CD4-positive, CD25-positive, alpha-beta regulatory T cell (primary cell): Measurements from ENCODE around the gene PBX3. TPM values are rescaled to one million over a fixed set of nuclear protein-coding genes. Genes with fewer than 3 reads are reported as not detected.

ENCODE experiments used
- ATAC-seq, 2 donors: fragments of 150-1000 bp; cut with Tn5 transposase; one replicate each; pipeline ENCODE4 v1.10.0; 2021; ENCODE audit warnings: low read depth in 2 of 2, moderate number of reproducible peaks in 2 of 2, moderate library complexity in 1 of 2
- DNase-seq, 3 donors: peaks; one replicate each; pipeline versions ENCODE4 v3.0.0 to v3.0.0-alpha.2; 2012 to 2022; ENCODE audit warnings: mixed read lengths in 1 of 3
- H3K27ac ChIP-seq: one replicate; pipeline ENCODE4 v1.7.0; 2013; ENCODE audit warnings: mild to moderate bottlenecking, low read length; ENCODE audit not compliant: insufficient read depth, poor library complexity, severe bottlenecking
- H3K27me3 ChIP-seq: one replicate; pipeline ENCODE4 v1.7.0; 2013; ENCODE audit warnings: low read length; ENCODE audit not compliant: control insufficient read depth, insufficient read depth
- H3K36me3 ChIP-seq: one replicate; pipeline ENCODE4 v1.7.0; 2013; ENCODE audit warnings: mild to moderate bottlenecking, low read length, moderate library complexity; ENCODE audit not compliant: control insufficient read depth, insufficient read depth
- H3K4me1 ChIP-seq: 2 replicates; pipeline ENCODE4 v1.7.0; 2013; ENCODE audit warnings: mild to moderate bottlenecking, low read length; ENCODE audit not compliant: insufficient read depth, control insufficient read depth, poor library complexity, severe bottlenecking
- H3K4me3 ChIP-seq: one replicate; pipeline ENCODE4 v1.7.0; 2013; ENCODE audit warnings: low read depth, mild to moderate bottlenecking, low read length, moderate library complexity
- H3K9me3 ChIP-seq, 2 experiments: 1 replicate in 1 of 2; 2 replicates in 1 of 2; pipeline ENCODE4 v1.7.0; 2013; ENCODE audit warnings: low read length in 2 of 2, mild to moderate bottlenecking in 1 of 2, moderate library complexity in 1 of 2; ENCODE audit not compliant: control insufficient read depth in 2 of 2
- H3K27ac Mint-ChIP-seq, 3 donors: one replicate each; pipeline ENCODE4 v1.8.0; 2020 to 2022; ENCODE audit warnings: mild to moderate bottlenecking in 3 of 3, mixed read lengths in 3 of 3, moderate library complexity in 2 of 3
- H3K27me3 Mint-ChIP-seq: one replicate; pipeline ENCODE4 v1.8.0; 2022; ENCODE audit warnings: mild to moderate bottlenecking, mixed read lengths
- H3K36me3 Mint-ChIP-seq: one replicate; pipeline ENCODE4 v1.8.0; 2020; ENCODE audit warnings: mixed read lengths
- H3K4me1 Mint-ChIP-seq, 4 donors: one replicate each; pipeline ENCODE4 v1.8.0; 2020 to 2022; ENCODE audit warnings: mixed read lengths in 4 of 4, mild to moderate bottlenecking in 1 of 4
- H3K4me3 Mint-ChIP-seq, 4 donors: one replicate each; pipeline ENCODE4 v1.8.0; 2020 to 2022; ENCODE audit warnings: mild to moderate bottlenecking in 4 of 4, mixed read lengths in 4 of 4, moderate library complexity in 3 of 4
- H3K9me3 Mint-ChIP-seq, 7 donors: one replicate each; pipeline ENCODE4 v1.8.0; 2020 to 2022; ENCODE audit warnings: mixed read lengths in 7 of 7, mild to moderate bottlenecking in 3 of 7, moderate library complexity in 2 of 7
- polyA plus RNA-seq, 4 donors: library from polyadenylated mRNA; unstranded; fragments of 300-500 nt; fragmentation: Illumina TruSeq; gene quantifications; one replicate each; pipeline ENCODE4 v1.2.3, GENCODE V29; 2021
- total RNA-seq: library from RNA; stranded (reverse); gene quantifications from one replicate; pipeline ENCODE4 v1.2.3, GENCODE V29; 2022

PBX3 gene
- total and polyA plus RNA-seq, 5 donors from 2014 or later: 3.7 to 18.3 (median 4.7) TPM

GRCh38 chr9:125924351-125924750, 177.2 kb downstream of the PBX3 start:
- no peaks in the 10 kb centered on the region for H3K36me3 ChIP-seq
- H3K27me3 ChIP-seq: no peaks in the 10 kb centered on the region
- no peak overlapping the region for H3K4me3 Mint-ChIP-seq
- H3K27me3 Mint-ChIP-seq: no peaks in the 10 kb centered on the region
- peaks cover 0 to 7% (median 0%) of the 10 kb centered on the region in 4 donors for H3K4me1 Mint-ChIP-seq
- no peak for DNase-seq
- H3K9me3 ChIP-seq: no peaks in the 10 kb centered on the region
- H3K27ac ChIP-seq: no peak overlapping the region
- H3K4me3 ChIP-seq: no peak overlapping the region
- no peak for ATAC-seq
- no peak overlapping the region for H3K27ac Mint-ChIP-seq
- no peaks in the 10 kb centered on the region for H3K36me3 Mint-ChIP-seq
- H3K4me1 ChIP-seq: no peaks in the 10 kb centered on the region
- H3K9me3 Mint-ChIP-seq: no peaks in the 10 kb centered on the region

- Histone ChIP-seq H3K27me3 (no peaks in the 10 kb centered on the region), H3K4me1 (no peaks in the 10 kb centered on the region), H3K27ac (no peak overlapping the region), H3K9me3 (no peaks in the 10 kb centered on the region), H3K4me3 (no peak overlapping the region), H3K36me3 (no peaks in the 10 kb centered on the region)
- peaks cover 4% of the 10 kb centered on the region for H3K36me3 Mint-ChIP-seq
- no peak overlapping the region for H3K4me3 Mint-ChIP-seq
- H3K27me3 Mint-ChIP-seq: no peaks in the 10 kb centered on the region
- H3K9me3 Mint-ChIP-seq: no peaks in the 10 kb centered on the region
- H3K4me1 Mint-ChIP-seq: peaks cover 0 to 7% (median 0%) of the 10 kb centered on the region in 4 donors
- H3K27ac Mint-ChIP-seq: no peak overlapping the region
- ATAC-seq (no peak), DNase-seq (no peak)
These were observed 179.8 kb downstream of the PBX3 start for GRCh38 chr9:125926936-125927335.

- Histone ChIP-seq H3K9me3 (no peaks in the 10 kb centered on the region), H3K27me3 (no peaks in the 10 kb centered on the region), H3K4me3 (no peak overlapping the region), H3K36me3 (peaks cover 3% of the 10 kb centered on the region), H3K27ac (no peak overlapping the region), H3K4me1 (no peaks in the 10 kb centered on the region)
- no peaks in the 10 kb centered on the region for H3K27me3 Mint-ChIP-seq
- no peaks in the 10 kb centered on the region for H3K9me3 Mint-ChIP-seq
- H3K4me3 Mint-ChIP-seq: no peak overlapping the region
- H3K36me3 Mint-ChIP-seq: peaks cover 13% of the 10 kb centered on the region
- H3K4me1 Mint-ChIP-seq: peaks cover 0 to 7% (median 2%) of the 10 kb centered on the region in 4 donors
- ATAC-seq (no peak), DNase-seq (no peak)
- no peak overlapping the region for H3K27ac Mint-ChIP-seq
These were observed 182.7 kb downstream of the PBX3 start for GRCh38 chr9:125929846-125930245.

- Histone ChIP-seq H3K4me3 (no peak overlapping the region), H3K9me3 (no peaks in the 10 kb centered on the region), H3K36me3 (peaks cover 6% of the 10 kb centered on the region), H3K4me1 (no peaks in the 10 kb centered on the region), H3K27me3 (no peaks in the 10 kb centered on the region), H3K27ac (no peak overlapping the region)
- DNase-seq (no peak), ATAC-seq (no peak)
- Mint-ChIP-seq H3K4me3 (no peak overlapping the region), H3K36me3 (peaks cover 13% of the 10 kb centered on the region), H3K9me3 (no peaks in the 10 kb centered on the region), H3K27ac (no peak overlapping the region), H3K4me1 (peaks cover 0 to 7% (median 2%) of the 10 kb centered on the region in 4 donors), H3K27me3 (no peaks in the 10 kb centered on the region)
These were observed 184.0 kb downstream of the PBX3 start for GRCh38 chr9:125931211-125931610.

GRCh38 chr9:125932012-125932411, 184.8 kb downstream of the PBX3 start:
- H3K9me3 Mint-ChIP-seq: no peaks in the 10 kb centered on the region
- H3K36me3 Mint-ChIP-seq: peaks cover 13% of the 10 kb centered on the region
- DNase-seq: no peak

GRCh38 chr9:125932746-125933455, 185.7 kb downstream of the PBX3 start:
- H3K9me3 Mint-ChIP-seq: no peaks in the 10 kb centered on the region

More at GRCh38 chr9:125932012-125932411, 184.8 kb downstream of the PBX3 start:
- no peak overlapping the region for H3K4me3 ChIP-seq
- peaks cover 6% of the 10 kb centered on the region for H3K36me3 ChIP-seq
- H3K27me3 ChIP-seq: no peaks in the 10 kb centered on the region
- Mint-ChIP-seq H3K27me3 (no peaks in the 10 kb centered on the region), H3K4me3 (no peak overlapping the region), H3K27ac (no peak overlapping the region), H3K4me1 (peaks cover 0 to 6% (median 2%) of the 10 kb centered on the region in 4 donors)
- ATAC-seq: no peak
- no peaks in the 10 kb centered on the region for H3K4me1 ChIP-seq
- H3K9me3 ChIP-seq: no peaks in the 10 kb centered on the region
- H3K27ac ChIP-seq: no peak overlapping the region

GRCh38 chr9:125942125-125942524, 195.0 kb downstream of the PBX3 start:
- no peak overlapping the region for H3K27ac ChIP-seq
- H3K4me3 Mint-ChIP-seq: no peak overlapping the region
- H3K4me1 Mint-ChIP-seq: no peaks in the 10 kb centered on the region
- peaks cover 3 to 7% of the 10 kb centered on the region in 2 experiments for H3K9me3 ChIP-seq
- no peak overlapping the region for H3K27ac Mint-ChIP-seq
- H3K4me1 ChIP-seq: no peaks in the 10 kb centered on the region
- peaks cover 21% of the 10 kb centered on the region for H3K36me3 Mint-ChIP-seq
- DNase-seq (no peak), ATAC-seq (no peak)
- H3K27me3 ChIP-seq: no peaks in the 10 kb centered on the region
- H3K36me3 ChIP-seq: peaks cover 10% of the 10 kb centered on the region
- H3K4me3 ChIP-seq: no peak overlapping the region
- no peaks in the 10 kb centered on the region for H3K27me3 Mint-ChIP-seq
- H3K9me3 Mint-ChIP-seq: peaks cover 0 to 11% (median 4%) of the 10 kb centered on the region in 7 donors

More at GRCh38 chr9:125932746-125933455, 185.7 kb downstream of the PBX3 start:
- Histone ChIP-seq H3K9me3 (no peaks in the 10 kb centered on the region), H3K27ac (no peak overlapping the region), H3K36me3 (peaks cover 6% of the 10 kb centered on the region), H3K4me3 (no peak overlapping the region), H3K27me3 (no peaks in the 10 kb centered on the region), H3K4me1 (no peaks in the 10 kb centered on the region)
- Mint-ChIP-seq H3K4me1 (peaks cover 0 to 4% (median 0%) of the 10 kb centered on the region in 4 donors), H3K27me3 (no peaks in the 10 kb centered on the region), H3K4me3 (no peak overlapping the region), H3K27ac (no peak overlapping the region), H3K36me3 (peaks cover 13% of the 10 kb centered on the region)
- DNase-seq (no peak), ATAC-seq (no peak)

GRCh38 chr9:125943831-125944230, 196.7 kb downstream of the PBX3 start:
- Mint-ChIP-seq H3K27me3 (no peaks in the 10 kb centered on the region), H3K27ac (no peak overlapping the region), H3K4me3 (no peak overlapping the region), H3K36me3 (peaks cover 19% of the 10 kb centered on the region), H3K4me1 (no peaks in the 10 kb centered on the region), H3K9me3 (peaks cover 0 to 11% (median 4%) of the 10 kb centered on the region in 7 donors)
- Histone ChIP-seq H3K9me3 (peaks cover 3 to 7% of the 10 kb centered on the region in 2 experiments), H3K4me3 (no peak overlapping the region), H3K27me3 (no peaks in the 10 kb centered on the region), H3K27ac (no peak overlapping the region), H3K36me3 (peaks cover 8% of the 10 kb centered on the region), H3K4me1 (no peaks in the 10 kb centered on the region)
- ATAC-seq: no peak
- no peak for DNase-seq
